HFF-Myc (cell line): ENCODE results near the gene NSUN4.
"Not testable (repeated sequence)": the region's sequence is repeated elsewhere in the genome, so short reads cannot be mapped to it uniquely, and the experiment has no call there.

Experiments
- DNase-seq: peaks from one replicate; pipeline ENCODE4 v3.0.0-alpha.2; 2011; ENCODE audit warnings: low read depth; ENCODE audit errors: extremely low read depth
- H3K4me3 ChIP-seq: replicated peaks from 2 replicates; pipeline ENCODE4 v1.5.1; 2011; ENCODE audit warnings: low read depth, mild to moderate bottlenecking, control low read depth, low read length
- CTCF ChIP-seq: IDR thresholded peaks from 2 replicates; pipeline ENCODE4 v1.5.1; 2012; ENCODE audit warnings: mild to moderate bottlenecking, low read depth, low read length, control low read depth; ENCODE audit errors: missing control alignments

The NSUN4 gene

GRCh38 chr1:46333300-46334029, 7.1 kb upstream of the NSUN4 start:
- no peak overlapping the region for H3K4me3 ChIP-seq
- TF ChIP-seq CTCF: peak; percentile 41
- DNase-seq: no peak

GRCh38 chr1:46334030-46334384, 6.6 kb upstream of the NSUN4 start:
- no peak overlapping the region for H3K4me3 ChIP-seq
- DNase-seq: no peak
- TF ChIP-seq CTCF: no peak

- no peak for TF ChIP-seq CTCF
- H3K4me3 ChIP-seq: no peak overlapping the region
- no peak for DNase-seq
These were observed 5.5 kb upstream of the NSUN4 start for GRCh38 chr1:46335081-46335480.

GRCh38 chr1:46337409-46337808, 3.2 kb upstream of the NSUN4 start:
- not testable (repeated sequence) for DNase-seq, H3K4me3 ChIP-seq

- no peak for TF ChIP-seq CTCF
- DNase-seq: no peak
- H3K4me3 ChIP-seq: peak overlapping the region; percentile 82
These were observed 846 bp downstream of the NSUN4 start for GRCh38 chr1:46341222-46342083.

- DNase-seq: no peak
- peak overlapping the region; percentile 82 for H3K4me3 ChIP-seq
- TF ChIP-seq CTCF: peak; percentile 44
These were observed 1.6 kb downstream of the NSUN4 start for GRCh38 chr1:46342084-46342656.

GRCh38 chr1:46342677-46343350, 2.2 kb downstream of the NSUN4 start:
- no peak for DNase-seq
- TF ChIP-seq CTCF: no peak
- no peak overlapping the region for H3K4me3 ChIP-seq
